Vagina (tissue), 2 donors: Measurements from ENCODE around the gene C10orf143.

ENCODE experiments used
- CTCF ChIP-seq, 3 experiments: fragments of 450-650 bp in 2 of 3; fragments of 200-600 bp in 1 of 3; sonication (generic) in 1 of 3; IDR thresholded peaks; one replicate each; pipeline ENCODE4 v1.5.1; 2017 to 2019; ENCODE audit warnings: antibody characterized with exemption in 3 of 3, mild to moderate bottlenecking in 2 of 3, moderate library complexity in 2 of 3
- POLR2AphosphoS5 ChIP-seq, 2 donors: sonication (generic); formaldehyde crosslinking; IDR thresholded peaks; one replicate each; pipeline ENCODE4 v1.9.0; 2017; ENCODE audit warnings: antibody characterized with exemption in 2 of 2, mild to moderate bottlenecking in 2 of 2, low read depth in 1 of 2; ENCODE audit not compliant: insufficient read depth in 1 of 2

- TF ChIP-seq POLR2AphosphoS5 (IDR thresholded peaks at IDR 0.05; ENCODE audit: insufficient read depth in 1 of 2, low read depth in 1 of 2) (no peak), CTCF (IDR thresholded peaks at IDR 0.05) (no peak)
Observed at GRCh38 chr10:130053561-130053960, 57.1 kb downstream of the C10orf143 start.
